ENCODE measurements around the gene CYP1A1. TPM values are rescaled to one million over a fixed set of nuclear protein-coding genes. Genes with fewer than 3 reads are reported as not detected.
"Not testable (repeated sequence)": the region's sequence is repeated elsewhere in the genome, so short reads cannot be mapped to it uniquely, and the experiment has no call there.

Gene CYP1A1
- total RNA-seq, 5 donors from 2014 or later (not counting 1 experiment from before 2014, with no cell fraction given), result 0.14 to 3.3 (median 1.9) TPM; not detected in 1

DNA sequence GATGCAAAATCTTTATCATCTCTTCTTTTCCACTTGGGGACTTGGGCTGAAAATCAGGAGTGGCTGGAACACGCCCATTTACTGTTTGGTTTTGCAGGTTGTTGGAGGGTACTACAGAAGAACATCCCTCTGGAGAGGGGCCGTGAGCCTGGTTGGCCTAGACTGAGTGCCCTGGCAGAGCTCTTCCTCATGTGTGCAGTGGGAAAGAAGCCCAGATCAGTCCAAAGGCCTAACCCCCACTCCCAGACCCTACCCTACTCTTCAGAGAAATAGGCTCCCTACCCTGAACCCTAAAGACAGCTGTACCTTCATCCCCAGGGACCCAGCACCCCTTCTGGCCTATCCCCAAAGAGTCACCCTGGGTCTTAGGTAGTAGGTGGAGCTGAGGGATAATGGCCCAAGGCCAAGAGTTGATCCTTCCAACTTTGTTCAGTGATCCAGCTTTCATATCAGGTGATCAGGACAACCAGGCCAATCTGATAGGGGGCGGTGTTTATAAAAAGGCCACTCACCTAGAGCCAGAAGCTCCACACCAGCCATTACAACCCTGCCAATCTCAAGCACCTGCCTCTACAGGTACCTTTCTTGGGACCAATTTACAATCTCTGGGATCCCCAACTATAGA lies 23.1 kb upstream of the CYP1A1 start, which contains the start of gene CYP1A2:
Gene CYP1A2 (plus strand): TSS at position 524 of the 625 bp plus-strand sequence. CDS start 894 bp downstream, outside the sequence.
- H3K36me3 Mint-ChIP-seq, result no peaks in the 10 kb centered on the region
- WGBS (ENCODE audit: insufficient coverage), result 100% methylated on average over 1 of the region's 3 CpGs
- H3K36me3 ChIP-seq (ENCODE audit: control insufficient read depth in 2 of 2, extremely low read depth in 1 of 2, insufficient read depth in 1 of 2, low read length in 1 of 2), result no peaks in the 10 kb centered on the region
- no peak within 1 kb of the TSS for H3K27ac ChIP-seq (ENCODE audit: low read length)
- no peaks in the 10 kb centered on the region for H3K4me1 ChIP-seq (ENCODE audit: control insufficient read depth in 1 of 2, extremely low read depth in 1 of 2, insufficient read depth in 2 of 2, low read length in 2 of 2)
- no peaks in the 10 kb centered on the region for H3K9me3 ChIP-seq
- H3K27me3 ChIP-seq (replicated peaks in 1 of 2; ENCODE audit: control insufficient read depth in 2 of 2, extremely low read depth in 1 of 2, insufficient read depth in 2 of 2, low read length in 1 of 2), result peaks cover 0 to 9% of the 10 kb centered on the region in 2 experiments
- H3K9me3 Mint-ChIP-seq, result no peaks in the 10 kb centered on the region
- H3K27ac Mint-ChIP-seq, result no peak within 1 kb of the TSS
- no peak within 1 kb of the TSS for H3K4me3 ChIP-seq (ENCODE audit: control insufficient read depth in 1 of 2, extremely low read depth in 1 of 2, low read length in 1 of 2)
- no peak for ATAC-seq (replicated peaks in 1 of 4)
- no peaks in the 10 kb centered on the region for H3K4me1 Mint-ChIP-seq
- no peak for DNase-seq
- ChIA-PET CTCF (no interaction called here), POLR2A (interaction anchor here in 1 of 2 donors (0.5 kb wide), 1 partner anchor 351 kb away, joined by 4 read pairs; no protein-coding TSS in a partner anchor)
- H3K4me3 Mint-ChIP-seq, result no peak within 1 kb of the TSS
- H3K27me3 Mint-ChIP-seq, result no peaks in the 10 kb centered on the region

GRCh38 chr15:74746389-74746788 lies 21.1 kb upstream of the CYP1A1 start:
- Histone ChIP-seq H3K36me3 (ENCODE audit: control insufficient read depth in 2 of 2, extremely low read depth in 1 of 2, insufficient read depth in 1 of 2, low read length in 1 of 2) (no peaks in the 10 kb centered on the region), H3K27ac (ENCODE audit: low read length) (no peak overlapping the region), H3K9me3 (no peaks in the 10 kb centered on the region), H3K27me3 (replicated peaks in 1 of 2; ENCODE audit: control insufficient read depth in 2 of 2, extremely low read depth in 1 of 2, insufficient read depth in 2 of 2, low read length in 1 of 2) (peaks cover 0 to 11% of the 10 kb centered on the region in 2 experiments), H3K4me3 (ENCODE audit: control insufficient read depth in 1 of 2, extremely low read depth in 1 of 2, low read length in 1 of 2) (no peak overlapping the region), H3K4me1 (ENCODE audit: control insufficient read depth in 1 of 2, extremely low read depth in 1 of 2, insufficient read depth in 2 of 2, low read length in 2 of 2) (no peaks in the 10 kb centered on the region)
- no peaks in the 10 kb centered on the region for H3K9me3 Mint-ChIP-seq
- peaks cover 5 to 7% of the 10 kb centered on the region in 2 donors for H3K27me3 Mint-ChIP-seq
- ATAC-seq (replicated peaks in 1 of 4) (no peak), DNase-seq (no peak)
- POLR2A ChIA-PET, result no interaction called here
- H3K4me3 Mint-ChIP-seq, result no peak overlapping the region
- no peak overlapping the region for H3K27ac Mint-ChIP-seq
- no peaks in the 10 kb centered on the region for H3K4me1 Mint-ChIP-seq
- CTCF ChIA-PET, result no interaction called here
- WGBS (ENCODE audit: insufficient coverage), result 100% methylated on average over 1 of the region's 4 CpGs
- no peaks in the 10 kb centered on the region for H3K36me3 Mint-ChIP-seq

DNA sequence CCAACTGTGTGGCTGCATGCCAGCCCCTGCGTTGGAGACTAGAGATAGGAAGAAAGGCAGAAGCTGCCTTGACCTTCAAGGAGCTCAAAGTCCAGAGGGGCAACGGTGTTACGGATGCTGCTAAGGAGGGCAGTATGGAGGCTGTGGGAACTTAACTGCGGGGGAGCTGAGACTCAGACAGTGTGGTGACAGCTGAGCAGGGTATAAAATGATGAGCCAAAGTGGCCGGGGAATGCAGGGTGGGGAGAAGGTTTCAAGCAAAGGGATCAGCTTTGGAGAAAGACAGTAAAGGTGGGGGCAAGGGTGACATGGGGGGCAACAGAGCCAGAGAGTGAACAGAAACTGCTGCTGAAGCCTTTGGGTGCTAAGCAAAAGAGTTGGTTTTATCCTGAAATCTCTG lies 17.1 kb upstream of the CYP1A1 start:
- WGBS (ENCODE audit: insufficient coverage), result 89% methylated on average over 5 of the region's 5 CpGs
- ATAC-seq (replicated peaks in 1 of 4) (no peak), DNase-seq (no peak)
- Histone ChIP-seq H3K27ac (ENCODE audit: low read length) (no peak overlapping the region), H3K4me1 (ENCODE audit: control insufficient read depth in 1 of 2, extremely low read depth in 1 of 2, insufficient read depth in 2 of 2, low read length in 2 of 2) (no peaks in the 10 kb centered on the region), H3K27me3 (replicated peaks in 1 of 2; ENCODE audit: control insufficient read depth in 2 of 2, extremely low read depth in 1 of 2, insufficient read depth in 2 of 2, low read length in 1 of 2) (peaks cover 0 to 12% of the 10 kb centered on the region in 2 experiments), H3K9me3 (no peaks in the 10 kb centered on the region), H3K4me3 (ENCODE audit: control insufficient read depth in 1 of 2, extremely low read depth in 1 of 2, low read length in 1 of 2) (no peak overlapping the region), H3K36me3 (ENCODE audit: control insufficient read depth in 2 of 2, extremely low read depth in 1 of 2, insufficient read depth in 1 of 2, low read length in 1 of 2) (no peaks in the 10 kb centered on the region)
- peaks cover 16 to 18% of the 10 kb centered on the region in 2 donors for H3K27me3 Mint-ChIP-seq
- H3K27ac Mint-ChIP-seq, result no peak overlapping the region
- no peak overlapping the region for H3K4me3 Mint-ChIP-seq
- POLR2A ChIA-PET, result no interaction called here
- no peaks in the 10 kb centered on the region for H3K36me3 Mint-ChIP-seq
- peaks cover 2 to 6% (median 5%) of the 10 kb centered on the region in 3 donors for H3K9me3 Mint-ChIP-seq
- no peaks in the 10 kb centered on the region for H3K4me1 Mint-ChIP-seq
- CTCF ChIA-PET, result interaction anchor here in 1 of 2 donors (0.7 kb wide), 1 partner anchor 16 kb away, joined by 3 read pairs; no protein-coding TSS in a partner anchor

DNA sequence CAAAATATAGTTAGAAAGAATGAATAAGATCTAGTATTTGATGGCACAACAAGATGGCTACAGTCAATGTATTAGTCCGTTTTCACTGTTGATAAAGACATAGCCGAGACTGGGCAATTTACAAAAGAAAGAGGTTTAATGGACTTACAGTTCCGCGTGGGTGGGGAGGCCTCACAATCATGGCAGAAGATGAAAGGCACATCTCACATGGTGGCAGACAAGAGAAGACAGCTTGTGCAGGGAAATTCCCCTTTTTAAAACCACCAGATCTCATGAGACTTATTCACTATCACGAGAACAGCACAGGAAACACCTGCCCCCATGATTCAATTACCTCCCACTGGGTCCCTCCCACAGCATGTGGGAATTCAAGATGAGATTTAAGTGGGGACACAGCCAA lies 12.9 kb upstream of the CYP1A1 start:
- ATAC-seq (replicated peaks in 1 of 4); CTCF ChIA-PET; DNase-seq: not testable (repeated sequence)

GRCh38 chr15:74735305-74735704 lies 10.0 kb upstream of the CYP1A1 start:
- CTCF ChIA-PET, result no interaction called here
- Histone ChIP-seq H3K27me3 (replicated peaks in 1 of 2; ENCODE audit: control insufficient read depth in 2 of 2, extremely low read depth in 1 of 2, insufficient read depth in 2 of 2, low read length in 1 of 2) (peaks cover 2 to 37% of the 10 kb centered on the region in 2 experiments), H3K4me1 (ENCODE audit: control insufficient read depth in 1 of 2, extremely low read depth in 1 of 2, insufficient read depth in 2 of 2, low read length in 2 of 2) (no peaks in the 10 kb centered on the region), H3K27ac (ENCODE audit: low read length) (no peak overlapping the region), H3K36me3 (ENCODE audit: control insufficient read depth in 2 of 2, extremely low read depth in 1 of 2, insufficient read depth in 1 of 2, low read length in 1 of 2) (no peaks in the 10 kb centered on the region), H3K9me3 (no peaks in the 10 kb centered on the region), H3K4me3 (ENCODE audit: control insufficient read depth in 1 of 2, extremely low read depth in 1 of 2, low read length in 1 of 2) (no peak overlapping the region)
- no peaks in the 10 kb centered on the region for H3K4me1 Mint-ChIP-seq
- H3K27me3 Mint-ChIP-seq, result peaks cover 25 to 54% of the 10 kb centered on the region in 2 donors
- no CpG with 5 or more reads among the region's 3 CpGs for WGBS (ENCODE audit: insufficient coverage)
- DNase-seq, result no peak
- H3K36me3 Mint-ChIP-seq, result no peaks in the 10 kb centered on the region
- POLR2A ChIA-PET, result interaction anchor here in 1 of 2 donors (0.5 kb wide), 1 partner anchor 51 kb away, joined by 8 read pairs; no protein-coding TSS in a partner anchor
- no peak for ATAC-seq (replicated peaks in 1 of 4)
- H3K9me3 Mint-ChIP-seq, result peaks cover 2 to 9% (median 5%) of the 10 kb centered on the region in 3 donors
- no peak overlapping the region for H3K27ac Mint-ChIP-seq
- H3K4me3 Mint-ChIP-seq, result no peak overlapping the region

More for the DNA sequence above, 12.9 kb upstream of the CYP1A1 start:
- H3K4me3 Mint-ChIP-seq; POLR2A ChIA-PET; H3K27ac ChIP-seq (ENCODE audit: low read length); H3K36me3 Mint-ChIP-seq; H3K4me3 ChIP-seq (ENCODE audit: control insufficient read depth in 1 of 2, extremely low read depth in 1 of 2, low read length in 1 of 2); H3K9me3 ChIP-seq; H3K4me1 ChIP-seq (ENCODE audit: control insufficient read depth in 1 of 2, extremely low read depth in 1 of 2, insufficient read depth in 2 of 2, low read length in 2 of 2); H3K4me1 Mint-ChIP-seq; H3K9me3 Mint-ChIP-seq; H3K36me3 ChIP-seq (ENCODE audit: control insufficient read depth in 2 of 2, extremely low read depth in 1 of 2, insufficient read depth in 1 of 2, low read length in 1 of 2); H3K27ac Mint-ChIP-seq: not testable (repeated sequence)
- 86% methylated on average over 2 of the region's 5 CpGs for WGBS (ENCODE audit: insufficient coverage)
- peaks cover 33 to 47% of the 10 kb centered on the region in 2 donors for H3K27me3 Mint-ChIP-seq
- peaks cover 2 to 18% of the 10 kb centered on the region in 2 experiments for H3K27me3 ChIP-seq (replicated peaks in 1 of 2; ENCODE audit: control insufficient read depth in 2 of 2, extremely low read depth in 1 of 2, insufficient read depth in 2 of 2, low read length in 1 of 2)

DNA sequence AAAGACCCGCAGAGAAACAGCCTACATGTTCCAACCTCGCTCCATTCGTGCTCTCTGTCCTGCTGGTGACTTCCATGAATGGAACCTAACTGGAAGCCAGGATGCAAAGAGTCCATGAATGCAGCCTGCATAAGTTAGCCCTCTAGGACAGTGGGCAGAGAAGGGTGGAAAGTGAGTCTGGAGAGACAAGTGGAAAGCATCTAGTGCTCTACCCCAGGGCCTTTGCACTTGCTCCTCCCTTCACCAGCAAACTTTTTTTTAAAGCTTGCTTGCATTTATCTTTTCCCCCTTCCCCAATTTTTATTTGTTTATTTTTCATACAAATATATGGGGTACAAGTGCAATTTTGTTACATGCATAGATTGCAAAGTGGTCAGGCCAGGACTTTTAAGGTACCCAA lies 7.9 kb upstream of the CYP1A1 start:
- DNase-seq, result no peak
- H3K9me3 Mint-ChIP-seq, result peaks cover 2 to 9% (median 4%) of the 10 kb centered on the region in 3 donors
- H3K36me3 Mint-ChIP-seq, result no peaks in the 10 kb centered on the region
- H3K27me3 Mint-ChIP-seq, result peaks cover 30 to 57% of the 10 kb centered on the region in 2 donors
- no peak overlapping the region for H3K4me3 Mint-ChIP-seq
- no peaks in the 10 kb centered on the region for H3K4me1 Mint-ChIP-seq
- Histone ChIP-seq H3K9me3 (no peaks in the 10 kb centered on the region), H3K27me3 (replicated peaks in 1 of 2; ENCODE audit: control insufficient read depth in 2 of 2, extremely low read depth in 1 of 2, insufficient read depth in 2 of 2, low read length in 1 of 2) (peaks cover 2 to 35% of the 10 kb centered on the region in 2 experiments), H3K4me3 (ENCODE audit: control insufficient read depth in 1 of 2, extremely low read depth in 1 of 2, low read length in 1 of 2) (no peak overlapping the region), H3K27ac (ENCODE audit: low read length) (no peak overlapping the region), H3K4me1 (ENCODE audit: control insufficient read depth in 1 of 2, extremely low read depth in 1 of 2, insufficient read depth in 2 of 2, low read length in 2 of 2) (no peaks in the 10 kb centered on the region), H3K36me3 (ENCODE audit: control insufficient read depth in 2 of 2, extremely low read depth in 1 of 2, insufficient read depth in 1 of 2, low read length in 1 of 2) (no peaks in the 10 kb centered on the region)
- POLR2A ChIA-PET, result interaction anchor here (0.6 to 0.7 kb wide), 2 partner anchors 136 to 702 kb away, joined by 3 read pairs; no protein-coding TSS in a partner anchor
- WGBS (ENCODE audit: insufficient coverage), result 91% methylated on average over 3 of the region's 3 CpGs
- H3K27ac Mint-ChIP-seq, result no peak overlapping the region
- CTCF ChIA-PET, result no interaction called here
- no peak for ATAC-seq (replicated peaks in 1 of 4)
